BJ (cell line): Measurements from ENCODE around the gene GPR171. TPM values are rescaled to one million over a fixed set of nuclear protein-coding genes. Genes with fewer than 3 reads are reported as not detected.

Source experiments
- CTCF ChIA-PET: fragments of 350-600 bp; formaldehyde crosslinking; extraction: SDS; loops from one replicate; lab custom pipeline; 2021; ENCODE audit warnings: antibody characterized with exemption, inconsistent platforms; lab: Yijun Ruan, JAX
- POLR2A ChIA-PET: fragments of 300-600 bp; sonication (Branson Sonifier 250); formaldehyde crosslinking; extraction: SDS; loops from one replicate; lab custom pipeline; 2021; ENCODE audit warnings: antibody characterized with exemption; lab: Charles Lee
- DNase-seq: peaks from one replicate; pipeline ENCODE4 v3.0.0-alpha.2; 2011; ENCODE audit warnings: low read depth
- H3K27me3 ChIP-seq: 2 replicates; pipeline ENCODE4 v1.6.0; 2011; ENCODE audit warnings: low read length; ENCODE audit not compliant: control insufficient read depth, insufficient read depth
- H3K36me3 ChIP-seq: 2 replicates; pipeline ENCODE4 v1.5.1; 2011; ENCODE audit warnings: low read length; ENCODE audit not compliant: control insufficient read depth, insufficient read depth
- H3K4me3 ChIP-seq: 2 replicates; pipeline ENCODE4 v1.5.1; 2011; ENCODE audit warnings: low read depth, mild to moderate bottlenecking, control low read depth, low read length
- polyA plus RNA-seq: library from polyadenylated mRNA; depleted of rRNA; stranded (reverse); fragments of >200 nt; gene quantifications from 2 replicates; pipeline ENCODE4 v1.2.3, GENCODE V29; 2011
- TF ChIP-seq, protein P1 (sequence below): IDR thresholded peaks from 2 replicates; pipeline ENCODE4 v1.5.1; 2011; ENCODE audit warnings: low read depth, mild to moderate bottlenecking, control low read depth, inconsistent platforms, low read length, moderate library complexity; ENCODE audit not compliant: insufficient read depth

The GPR171 gene
- polyA plus RNA-seq, 1 experiment, result not detected

DNA sequence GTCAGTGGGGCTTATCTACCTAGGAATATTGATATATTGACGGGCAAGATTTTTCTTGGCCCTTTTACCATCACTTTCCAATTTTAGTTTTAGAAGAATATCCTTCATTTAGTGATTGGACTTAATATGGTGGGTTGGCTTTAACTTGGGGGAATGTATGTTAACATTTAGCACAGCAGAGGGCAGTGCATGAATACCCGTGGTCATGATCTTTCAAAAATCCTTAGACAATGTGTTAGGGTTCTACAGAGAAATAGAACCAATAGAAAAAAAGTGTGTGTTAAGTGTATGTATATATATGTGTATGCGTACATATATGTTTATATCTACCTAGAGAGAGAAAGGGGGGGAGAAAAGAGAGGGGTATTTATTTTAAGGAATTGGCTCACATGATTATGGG is 36.9 kb downstream of the GPR171 start:
- Histone ChIP-seq H3K36me3 (no peaks in the 10 kb centered on the region), H3K27me3 (no peaks in the 10 kb centered on the region), H3K4me3 (no peak overlapping the region)
- POLR2A ChIA-PET, result no interaction called here
- CTCF ChIA-PET, result interaction anchor here (3.0 to 3.3 kb wide), 2 partner anchors 10 to 120 kb away, joined by 12 to 60 read pairs; no protein-coding TSS in a partner anchor
- DNase-seq, result no peak
- TF ChIP-seq, protein P1, sequence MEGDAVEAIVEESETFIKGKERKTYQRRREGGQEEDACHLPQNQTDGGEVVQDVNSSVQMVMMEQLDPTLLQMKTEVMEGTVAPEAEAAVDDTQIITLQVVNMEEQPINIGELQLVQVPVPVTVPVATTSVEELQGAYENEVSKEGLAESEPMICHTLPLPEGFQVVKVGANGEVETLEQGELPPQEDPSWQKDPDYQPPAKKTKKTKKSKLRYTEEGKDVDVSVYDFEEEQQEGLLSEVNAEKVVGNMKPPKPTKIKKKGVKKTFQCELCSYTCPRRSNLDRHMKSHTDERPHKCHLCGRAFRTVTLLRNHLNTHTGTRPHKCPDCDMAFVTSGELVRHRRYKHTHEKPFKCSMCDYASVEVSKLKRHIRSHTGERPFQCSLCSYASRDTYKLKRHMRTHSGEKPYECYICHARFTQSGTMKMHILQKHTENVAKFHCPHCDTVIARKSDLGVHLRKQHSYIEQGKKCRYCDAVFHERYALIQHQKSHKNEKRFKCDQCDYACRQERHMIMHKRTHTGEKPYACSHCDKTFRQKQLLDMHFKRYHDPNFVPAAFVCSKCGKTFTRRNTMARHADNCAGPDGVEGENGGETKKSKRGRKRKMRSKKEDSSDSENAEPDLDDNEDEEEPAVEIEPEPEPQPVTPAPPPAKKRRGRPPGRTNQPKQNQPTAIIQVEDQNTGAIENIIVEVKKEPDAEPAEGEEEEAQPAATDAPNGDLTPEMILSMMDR, result peak; percentile 18; the same call in 1 of the 2 replicates

DNA sequence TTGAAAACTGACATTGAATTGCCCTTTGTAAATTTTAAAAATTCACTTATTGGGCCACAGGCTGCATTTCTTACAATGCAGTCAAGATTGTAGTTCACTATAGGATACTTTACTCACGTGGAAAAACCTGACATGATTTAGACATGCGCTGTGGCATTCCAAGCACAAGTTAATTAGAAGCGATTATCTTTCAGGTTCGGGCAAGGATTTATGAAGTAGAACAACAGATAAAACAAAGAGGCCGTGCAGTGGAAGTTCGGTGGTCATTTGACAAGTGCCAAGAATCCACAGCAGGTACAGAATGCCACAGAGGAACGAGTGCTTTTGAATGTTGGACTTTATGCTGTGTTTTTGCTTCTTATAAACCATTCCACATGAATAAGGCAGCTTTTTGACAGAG is 37.8 kb downstream of the GPR171 start:
- H3K36me3 ChIP-seq, result no peaks in the 10 kb centered on the region
- TF ChIP-seq, protein P1, result no peak

DNA sequence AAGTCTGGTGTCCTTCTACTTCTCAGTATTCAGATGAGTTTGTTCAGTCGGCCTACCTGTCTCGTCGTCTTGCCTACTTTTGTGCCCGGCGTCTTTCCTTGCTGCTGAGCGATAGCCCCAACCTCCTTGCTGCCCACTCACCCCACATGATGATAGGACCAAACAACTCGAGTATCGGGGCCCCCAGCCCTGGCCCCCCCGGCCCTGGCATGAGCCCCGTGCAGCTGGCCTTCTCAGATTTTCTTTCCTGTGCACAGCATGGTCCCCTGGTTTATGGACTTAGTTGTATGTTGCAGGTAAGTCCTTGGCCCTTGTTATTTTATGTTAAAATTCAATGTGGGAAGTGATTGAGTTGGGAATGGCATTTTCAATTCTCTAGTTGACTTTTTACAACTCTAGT is 43.2 kb downstream of the GPR171 start:
- DNase-seq, result no peak
- ChIA-PET POLR2A (no interaction called here), CTCF (interaction anchor here (1.1 to 1.3 kb wide), 3 partner anchors 14 to 152 kb away, joined by 3 to 4 read pairs (median 4); no protein-coding TSS in a partner anchor)
- Histone ChIP-seq H3K4me3 (no peak overlapping the region), H3K27me3 (no peaks in the 10 kb centered on the region), H3K36me3 (no peaks in the 10 kb centered on the region)
- TF ChIP-seq, protein P1, result no peak

More for the DNA sequence above, 37.8 kb downstream of the GPR171 start:
- CTCF ChIA-PET, result no interaction called here
- Histone ChIP-seq H3K4me3 (no peak overlapping the region), H3K27me3 (no peaks in the 10 kb centered on the region)
- no peak for DNase-seq
- POLR2A ChIA-PET, result no interaction called here

DNA sequence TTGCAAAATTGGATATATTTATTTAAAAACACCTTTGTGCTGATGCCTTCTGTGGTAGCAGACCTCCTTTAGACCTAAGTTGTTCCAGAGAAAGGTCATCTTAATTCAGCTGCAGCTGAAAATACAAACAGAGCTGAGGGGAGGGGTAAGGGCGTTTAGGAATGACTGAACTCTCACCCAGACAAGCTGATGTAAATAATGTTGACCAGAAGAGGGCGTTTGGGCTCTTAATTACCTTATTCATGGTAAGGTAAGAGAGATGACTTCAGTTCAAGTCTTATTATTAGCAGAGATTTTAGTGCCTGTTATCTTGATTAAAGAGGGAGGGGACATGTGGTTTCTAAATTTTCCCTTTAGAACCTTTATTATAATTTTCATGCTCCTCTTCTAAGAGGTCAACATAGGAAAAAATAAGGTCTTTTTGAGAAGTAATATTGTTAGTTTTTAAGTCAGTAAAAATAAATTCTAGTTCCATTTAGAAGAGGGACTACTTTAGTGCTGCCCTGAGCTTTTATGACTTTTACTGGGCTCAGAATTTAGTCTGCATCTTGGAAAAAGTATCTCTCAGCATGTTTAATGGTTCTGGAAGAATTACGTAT is 46.3 kb downstream of the GPR171 start:
- POLR2A ChIA-PET, result no interaction called here

More for the DNA sequence above, 46.3 kb downstream of the GPR171 start:
- Histone ChIP-seq H3K36me3 (no peaks in the 10 kb centered on the region), H3K27me3 (no peaks in the 10 kb centered on the region), H3K4me3 (no peak overlapping the region)
- no peak for DNase-seq
- TF ChIP-seq, protein P1, result peak; percentile 61
- CTCF ChIA-PET, result interaction anchor here (0.7 to 2.4 kb wide), 13 partner anchors 11 to 679 kb away, joined by 3 to 12 read pairs (median 4); partner anchors contain the start of gene P2RY14
